GM12892 (cell line): ENCODE data around the gene IL19.

Source experiments
- POLR2A ChIP-seq: IDR thresholded peaks from 2 replicates; pipeline ENCODE4 v1.6.1; 2011; ENCODE audit warnings: low read depth, low read length, control low read depth
- POLR2AphosphoS5 ChIP-seq: IDR thresholded peaks from 2 replicates; pipeline ENCODE4 v1.6.1; 2011; ENCODE audit warnings: low read depth, low read length, control low read depth
- TAF1 ChIP-seq: IDR thresholded peaks from 2 replicates; pipeline ENCODE4 v1.6.1; 2011; ENCODE audit warnings: low read depth, mild to moderate bottlenecking, control low read depth, low read length, borderline replicate concordance

GRCh38 chr1:206753141-206753540, 17.4 kb upstream of the IL19 start:
- TF ChIP-seq POLR2A (no peak), POLR2AphosphoS5 (no peak), TAF1 (no peak)
